Measurements from ENCODE around the gene VGF.
"Not testable (repeated sequence)": the region's sequence is repeated elsewhere in the genome, so short reads cannot be mapped to it uniquely, and the experiment has no call there.

Gene VGF

GRCh38 chr7:101119876-101120275, 45.5 kb downstream of the VGF start:
- no peak for DNase-seq (ENCODE audit: low read depth)
- no peak overlapping the region for H3K4me3 ChIP-seq (ENCODE audit: low read length)
- no peak for TF ChIP-seq CTCF (conservative IDR thresholded peaks at IDR 0.05; ENCODE audit: low read length)

GRCh38 chr7:101118856-101119255, 46.5 kb downstream of the VGF start:
- no peak for DNase-seq (ENCODE audit: low read depth)
- no peak for TF ChIP-seq CTCF (conservative IDR thresholded peaks at IDR 0.05; ENCODE audit: low read length)
- H3K4me3 ChIP-seq (ENCODE audit: low read length): no peak overlapping the region

GRCh38 chr7:101116898-101117297, 48.5 kb downstream of the VGF start:
- no peak for TF ChIP-seq CTCF (conservative IDR thresholded peaks at IDR 0.05; ENCODE audit: low read length)
- no peak overlapping the region for H3K4me3 ChIP-seq (ENCODE audit: low read length)
- DNase-seq (ENCODE audit: low read depth): no peak

- no peak for DNase-seq (ENCODE audit: low read depth)
- H3K4me3 ChIP-seq (ENCODE audit: low read length): no peak overlapping the region
- TF ChIP-seq CTCF (conservative IDR thresholded peaks at IDR 0.05; ENCODE audit: low read length): no peak
Measured at GRCh38 chr7:101115215-101115614, 50.2 kb downstream of the VGF start.

- DNase-seq (ENCODE audit: low read depth): no peak
- no peak for TF ChIP-seq CTCF (conservative IDR thresholded peaks at IDR 0.05; ENCODE audit: low read length)
- no peak overlapping the region for H3K4me3 ChIP-seq (ENCODE audit: low read length)
Measured at GRCh38 chr7:101114492-101114891, 50.9 kb downstream of the VGF start.

- TF ChIP-seq CTCF (conservative IDR thresholded peaks at IDR 0.05; ENCODE audit: low read length): no peak
- no peak overlapping the region for H3K4me3 ChIP-seq (ENCODE audit: low read length)
- no peak for DNase-seq (ENCODE audit: low read depth)
Measured at GRCh38 chr7:101113836-101114235, 51.5 kb downstream of the VGF start.

GRCh38 chr7:101113140-101113539, 52.2 kb downstream of the VGF start:
- not testable (repeated sequence) for H3K4me3 ChIP-seq (ENCODE audit: low read length); DNase-seq (ENCODE audit: low read depth)
